H1 (cell line): Measurements from ENCODE around the gene MMP3. TPM values are rescaled to one million over a fixed set of nuclear protein-coding genes. Genes with fewer than 3 reads are reported as not detected.

Experiments
- POLR2A ChIP-seq, 2 experiments: IDR thresholded peaks; 1 replicate in 1 of 2; 2 replicates in 1 of 2; pipeline ENCODE4 v1.6.1; 2011; ENCODE audit warnings: low read depth in 2 of 2, low read length in 2 of 2, mild to moderate bottlenecking in 2 of 2; ENCODE audit errors: control extremely low read depth in 1 of 2
- RBBP5 ChIP-seq: IDR thresholded peaks from 2 replicates; pipeline ENCODE4 v1.7.1; 2012; ENCODE audit warnings: low read depth, mild to moderate bottlenecking, inconsistent platforms, low read length, moderate library complexity, borderline replicate concordance
- SAP30 ChIP-seq: fragments of 300-600 bp; sonication (generic); IDR thresholded peaks from 2 replicates; pipeline ENCODE4 v1.7.1; 2012; ENCODE audit warnings: low read length, moderate library complexity, mild to moderate bottlenecking, inconsistent platforms; ENCODE audit not compliant: insufficient read depth, insufficient replicate concordance
- SIN3A ChIP-seq, 2 experiments: IDR thresholded peaks in 1 of 2; conservative IDR thresholded peaks in 1 of 2; 2 replicates each; pipeline ENCODE4 v1.6.1; 2011 to 2012; ENCODE audit warnings: low read length in 2 of 2, improper control_type of control experiment in 1 of 2, low read depth in 1 of 2, mild to moderate bottlenecking in 1 of 2
- SRF ChIP-seq: IDR thresholded peaks from 2 replicates; pipeline ENCODE4 v1.6.1; 2011; ENCODE audit warnings: mild to moderate bottlenecking, low read depth, low read length, moderate library complexity
- polyA plus RNA-seq, 7 experiments: library from polyadenylated mRNA; depleted of rRNA in 3 of 7; stranded (reverse) in 5 of 7; unstranded in 2 of 7; fragments of >200 nt in 5 of 7; fragments of 200-250 nt in 2 of 7; gene quantifications; 1 replicate in 5 of 7; 2 replicates in 1 of 7; 4 replicates in 1 of 7; pipeline versions ENCODE4 v1.2.1 to v1.2.3, GENCODE V29; 2011 to 2013; ENCODE audit warnings: missing spikeins in 2 of 7, mixed read lengths in 2 of 7
- total RNA-seq: library from RNA; stranded (reverse); fragmentation: NEBNext Ultra II Directional; extraction: Animal tissue kit (Norgen Biotek cat#: 25700); gene quantifications from 2 replicates; pipeline ENCODE4 v1.2.1, GENCODE V29; 2021

MMP3 gene
- total and polyA plus RNA-seq, 2 of the 8 experiments (the other 6 are each of a cell fraction or from before 2014, with no cell fraction given): not detected

- TF ChIP-seq SRF (no peak), POLR2A (IDR thresholded peaks at IDR 0.05; ENCODE audit: control extremely low read depth in 1 of 2, low read depth in 2 of 2, low read length in 2 of 2) (no peak), SIN3A (conservative IDR thresholded peaks at IDR 0.05 in 1 of 2, IDR thresholded peaks at IDR 0.05 in 1 of 2; ENCODE audit: low read depth in 1 of 2, low read length in 2 of 2) (no peak), SAP30 (no peak), RBBP5 (no peak)
- TF ChIP-seq, all 59 proteins: peak for 0
These were observed 48.3 kb upstream of the MMP3 start (continued) for GRCh38 chr11:102891736-102892135.
